ENCODE results near the gene GHITM.

GHITM gene

GRCh38 chr10:84201682-84202081 lies 62.4 kb downstream of the GHITM start:
- no peak for DNase-seq

GRCh38 chr10:84202349-84202748 lies 63.0 kb downstream of the GHITM start:
- DNase-seq: no peak

All from CD4-positive, alpha-beta T cell treated with Interferon gamma for 1 hour (primary cell).